Upper lobe of left lung (tissue), 4 donors: ENCODE data around the gene SPTBN1.
A peak's percentile ranks its signal among the peaks of the same experiment; 100 is the strongest.

ENCODE experiments used
- EP300 ChIP-seq, 4 donors: sonication (generic); formaldehyde crosslinking; IDR thresholded peaks; one replicate each; pipeline ENCODE4 v1.5.1; 2017; ENCODE audit warnings: antibody characterized with exemption in 4 of 4, control low read depth in 2 of 4
- POLR2A ChIP-seq, 4 donors: fragments of 450-650 bp; IDR thresholded peaks; one replicate each; pipeline ENCODE4 v1.5.1; 2016 to 2017; ENCODE audit warnings: antibody characterized with exemption in 4 of 4, mild to moderate bottlenecking in 2 of 4

- no peak for TF ChIP-seq POLR2A (IDR thresholded peaks at IDR 0.05)
- TF ChIP-seq EP300 (IDR thresholded peaks at IDR 0.05): peak; percentile 14 to 81 (median 47)
Measured at GRCh38 chr2:54624591-54625071, 168.5 kb downstream of the SPTBN1 start.
